Thoracic aorta (tissue), 2 donors: Measurements from ENCODE around the gene GMIP. TPM values are rescaled to one million over a fixed set of nuclear protein-coding genes. Genes with fewer than 3 reads are reported as not detected.
"Not testable (repeated sequence)": the region's sequence is repeated elsewhere in the genome, so short reads cannot be mapped to it uniquely, and the experiment has no call there.

Source experiments
- ATAC-seq: fragments of 150-250 bp; one replicate; pipeline ENCODE4 v1.8.0; 2017; ENCODE audit warnings: low read depth; ENCODE audit not compliant: insufficient number of reproducible peaks, low FRiP score
- DNase-seq: peaks from one replicate; pipeline ENCODE4 v3.0.0-alpha.2; 2020; ENCODE audit warnings: low spot score
- H3K27ac ChIP-seq, 2 donors: fragments of 200-600 bp; sonication (generic); 1 replicate in 1 of 2; 2 replicates in 1 of 2; pipeline ENCODE4 v1.5.1; 2016; ENCODE audit warnings: mild to moderate bottlenecking in 2 of 2, moderate library complexity in 2 of 2
- H3K27me3 ChIP-seq: fragments of 200-600 bp; sonication (generic); replicated peaks from 2 replicates; pipeline ENCODE4 v1.6.0; 2016; ENCODE audit warnings: mild to moderate bottlenecking; ENCODE audit not compliant: insufficient read depth
- H3K36me3 ChIP-seq: fragments of 200-600 bp; sonication (generic); one replicate; pipeline ENCODE4 v1.5.1; 2016
- H3K4me1 ChIP-seq, 2 donors: fragments of 200-600 bp; sonication (generic); 1 replicate in 1 of 2; 2 replicates in 1 of 2; pipeline versions ENCODE4 v1.5.1 to v1.6.0; 2016; ENCODE audit warnings: low read depth in 2 of 2, mild to moderate bottlenecking in 1 of 2; ENCODE audit not compliant: control insufficient read depth in 1 of 2
- H3K4me3 ChIP-seq: fragments of 200-600 bp; sonication (generic); 2 replicates; pipeline ENCODE4 v1.5.1; 2016; ENCODE audit warnings: mild to moderate bottlenecking
- H3K9me3 ChIP-seq: fragments of 200-600 bp; sonication (generic); 2 replicates; pipeline ENCODE4 v1.5.1; 2016
- CTCF ChIP-seq: fragments of 200-600 bp; sonication (generic); IDR thresholded peaks from one replicate; pipeline ENCODE4 v1.5.1; 2019; ENCODE audit warnings: antibody characterized with exemption
- total RNA-seq, 2 donors: library from RNA; depleted of rRNA; stranded (reverse); fragments of >200 nt; gene quantifications; one replicate each; pipeline versions ENCODE4 v1.1.0 to v1.2.3, GENCODE V29; 2016

GMIP gene
- total RNA-seq, 2 donors from 2014 or later = 12.5 to 13.1 TPM

GRCh38 chr19:19600793-19601330, 42.6 kb downstream of the GMIP start:
- H3K9me3 ChIP-seq = no peaks in the 10 kb centered on the region
- ATAC-seq (no peak), DNase-seq (no peak)
- H3K27ac ChIP-seq = no peak overlapping the region
- no peaks in the 10 kb centered on the region for H3K36me3 ChIP-seq
- H3K27me3 ChIP-seq = no peaks in the 10 kb centered on the region
- no peaks in the 10 kb centered on the region for H3K4me1 ChIP-seq
- H3K4me3 ChIP-seq = no peak overlapping the region
- no peak for TF ChIP-seq CTCF

GRCh38 chr19:19598728-19599451, 44.6 kb downstream of the GMIP start:
- not testable (repeated sequence) for ATAC-seq, H3K27ac ChIP-seq, H3K9me3 ChIP-seq, H3K36me3 ChIP-seq, H3K4me1 ChIP-seq, H3K27me3 ChIP-seq, H3K4me3 ChIP-seq, DNase-seq

- Histone ChIP-seq H3K4me1 (no peaks in the 10 kb centered on the region), H3K36me3 (no peaks in the 10 kb centered on the region), H3K4me3 (no peak overlapping the region), H3K9me3 (no peaks in the 10 kb centered on the region), H3K27me3 (no peaks in the 10 kb centered on the region), H3K27ac (no peak overlapping the region)
- DNase-seq (no peak), ATAC-seq (no peak)
- no peak for TF ChIP-seq CTCF
Measured at GRCh38 chr19:19597809-19598306, 45.6 kb downstream of the GMIP start.

GRCh38 chr19:19595171-19595701, 48.2 kb downstream of the GMIP start:
- H3K27ac ChIP-seq = no peak overlapping the region
- no peaks in the 10 kb centered on the region for H3K27me3 ChIP-seq
- H3K4me3 ChIP-seq = no peak overlapping the region
- H3K4me1 ChIP-seq = peaks cover 0 to 6% of the 10 kb centered on the region in 2 donors
- ATAC-seq (no peak), DNase-seq (no peak)
- no peaks in the 10 kb centered on the region for H3K9me3 ChIP-seq
- H3K36me3 ChIP-seq = no peaks in the 10 kb centered on the region
- TF ChIP-seq CTCF = no peak

GRCh38 chr19:19594381-19594780, 49.1 kb downstream of the GMIP start:
- no peak for DNase-seq
- Histone ChIP-seq H3K4me1 (peaks cover 0 to 6% of the 10 kb centered on the region in 2 donors), H3K27ac (no peak overlapping the region), H3K36me3 (no peaks in the 10 kb centered on the region), H3K9me3 (no peaks in the 10 kb centered on the region), H3K27me3 (no peaks in the 10 kb centered on the region), H3K4me3 (no peak overlapping the region)
- TF ChIP-seq CTCF = no peak
- ATAC-seq = no peak
